Ishikawa (cell line): Measurements from ENCODE around the gene PRSS22.

ENCODE experiments used
- CREB1 ChIP-seq: IDR thresholded peaks from 2 replicates; pipeline ENCODE4 v1.6.1; 2012; ENCODE audit warnings: low read depth
- EGR1 ChIP-seq: IDR thresholded peaks from 2 replicates; pipeline ENCODE4 v1.6.1; 2012
- MAX ChIP-seq: IDR thresholded peaks from 2 replicates; pipeline ENCODE4 v1.6.1; 2012
- REST ChIP-seq: IDR thresholded peaks from 2 replicates; pipeline ENCODE4 v1.6.1; 2012; ENCODE audit warnings: low read depth, mild to moderate bottlenecking
- TAF1 ChIP-seq: IDR thresholded peaks from 2 replicates; pipeline ENCODE4 v1.6.1; 2012; ENCODE audit warnings: low read depth, mild to moderate bottlenecking
- YY1 ChIP-seq: IDR thresholded peaks from 2 replicates; pipeline ENCODE4 v1.6.1; 2012; ENCODE audit warnings: low read depth

- TF ChIP-seq REST (no peak), CREB1 (no peak), MAX (no peak), TAF1 (no peak), EGR1 (no peak), YY1 (no peak)
Measured at GRCh38 chr16:2825906-2826305, 32.1 kb downstream of the PRSS22 start.
